ENCODE measurements around the gene LHPP.

The LHPP gene

GRCh38 chr10:124557648-124558338 is 96.2 kb downstream of the LHPP start:
- no peak for DNase-seq (ENCODE audit: low read depth)

- no peak for DNase-seq (ENCODE audit: low read depth)
Observed at GRCh38 chr10:124558339-124559321, 97.0 kb downstream of the LHPP start.

DNA sequence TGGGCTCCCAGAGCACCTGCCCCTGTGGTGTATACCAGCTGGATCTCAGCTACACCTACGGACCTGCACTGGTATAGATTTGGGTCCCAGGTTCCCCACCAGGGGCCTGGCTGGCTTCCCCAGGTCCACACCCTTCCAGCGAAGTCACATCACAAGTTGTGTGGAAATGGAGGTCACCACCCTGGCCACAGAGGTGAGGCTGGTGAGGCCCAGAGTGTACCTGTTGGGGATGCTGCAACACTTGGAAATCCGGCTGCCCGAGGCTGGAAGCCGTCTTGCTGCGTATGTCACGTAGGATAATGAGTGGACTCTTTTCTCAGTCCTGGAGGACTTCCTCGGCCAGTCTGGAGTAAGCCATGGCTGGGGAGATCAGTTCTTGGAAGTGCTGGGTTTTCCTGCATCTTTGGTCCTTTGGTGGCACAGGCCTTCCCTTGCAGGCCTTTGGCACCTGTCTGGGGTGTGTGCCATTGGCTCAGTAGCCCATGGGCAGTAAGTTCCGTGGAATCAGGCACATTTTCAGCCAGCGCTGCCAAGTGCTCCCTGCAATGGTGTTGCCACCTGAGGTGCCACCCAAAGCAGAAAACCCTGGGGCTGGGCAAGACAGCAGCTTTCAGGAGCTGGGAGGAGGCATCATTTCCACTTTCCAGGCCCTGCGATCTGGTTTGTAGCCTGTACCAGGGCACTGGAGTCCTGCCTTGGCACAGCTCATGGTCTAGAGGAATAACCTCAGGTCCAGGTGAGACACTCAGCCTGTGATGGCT is 97.9 kb downstream of the LHPP start:
- DNase-seq (ENCODE audit: low read depth): no peak

- DNase-seq (ENCODE audit: low read depth): peak; percentile 8
Observed at GRCh38 chr10:124560377-124561105, 98.9 kb downstream of the LHPP start.

DNA sequence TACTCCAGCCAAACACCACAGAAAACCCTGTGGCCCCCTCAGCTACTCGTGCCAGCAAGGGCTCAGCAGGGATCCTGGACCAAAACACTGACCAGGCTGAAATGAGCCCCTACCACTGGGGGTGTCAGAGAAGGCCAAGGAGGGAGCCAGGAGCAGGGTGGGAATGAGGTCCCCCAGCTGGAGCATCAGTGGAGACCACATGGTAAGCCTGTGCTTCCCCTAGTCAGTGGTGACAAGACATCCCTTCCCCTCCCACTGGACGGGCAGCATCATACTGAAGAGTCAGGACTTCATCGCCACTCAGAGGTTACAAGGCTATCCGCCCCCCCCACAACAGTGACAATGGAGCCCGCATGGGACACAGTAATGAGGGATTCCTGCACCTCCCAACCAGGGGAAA is 99.6 kb downstream of the LHPP start:
- DNase-seq (ENCODE audit: low read depth): no peak

DNA sequence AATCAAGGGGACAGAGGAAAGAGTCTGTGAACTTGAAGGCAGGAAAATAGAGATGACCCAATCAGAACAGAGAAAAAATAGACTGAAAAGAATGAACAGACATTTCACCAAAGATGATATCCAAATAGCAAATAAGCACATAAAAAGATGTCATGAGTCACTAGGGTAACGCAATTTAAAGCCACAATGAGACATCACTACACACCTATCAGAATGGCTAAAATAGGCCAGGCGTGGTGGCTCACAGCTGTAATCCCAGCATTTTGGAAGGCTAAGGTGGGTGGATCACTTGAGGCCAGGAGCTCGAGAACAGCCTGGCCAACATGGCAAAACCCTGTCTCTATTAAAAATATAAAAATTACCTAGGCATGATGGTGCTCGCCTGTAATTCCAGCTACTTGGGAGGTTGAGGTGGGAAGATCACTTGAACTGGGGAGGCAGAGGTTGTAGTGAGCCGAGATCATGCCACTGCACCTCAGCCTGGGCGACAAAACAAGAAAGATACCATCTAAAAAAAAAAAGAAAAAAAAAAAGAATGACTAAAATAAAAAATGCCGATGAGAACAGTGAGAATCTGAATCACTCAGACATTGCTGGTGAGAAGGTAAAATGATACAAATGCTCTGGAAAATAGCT is 100.9 kb downstream of the LHPP start:
- DNase-seq (ENCODE audit: low read depth): peak; percentile 15

DNA sequence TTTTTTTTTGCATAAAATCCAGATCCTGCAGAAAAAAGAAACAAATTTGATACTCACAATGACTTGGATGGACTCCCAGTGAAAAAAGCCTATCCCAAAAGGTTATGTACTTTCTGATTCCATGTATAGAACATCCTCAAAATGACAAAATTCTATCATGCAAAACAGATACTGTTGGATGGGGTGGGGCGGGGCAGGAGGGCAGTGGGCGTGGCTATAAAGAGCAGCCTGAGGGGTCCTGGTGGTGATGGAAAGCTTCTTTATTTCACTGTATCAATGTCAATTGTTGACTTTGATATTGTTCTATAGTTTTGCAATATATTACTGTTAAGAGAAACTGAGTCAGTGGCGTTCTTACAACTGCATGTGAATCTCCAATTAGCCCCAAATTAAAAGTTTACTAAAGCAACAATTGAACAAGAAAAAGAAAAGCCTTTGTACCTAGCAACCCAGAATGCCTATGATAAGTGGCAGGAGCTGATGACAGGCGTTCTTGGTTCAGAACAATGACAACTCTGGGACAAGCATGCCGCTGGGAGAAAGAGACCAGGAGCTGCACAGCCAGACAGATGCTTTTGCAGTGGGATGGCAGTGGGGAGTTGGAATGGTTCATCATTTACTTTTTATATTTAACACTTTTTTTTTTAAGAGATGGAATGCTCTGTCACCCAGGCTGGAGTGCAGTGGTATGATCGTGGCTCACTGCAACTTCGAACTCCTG is 101.9 kb downstream of the LHPP start:
- DNase-seq (ENCODE audit: low read depth): no peak

DNA sequence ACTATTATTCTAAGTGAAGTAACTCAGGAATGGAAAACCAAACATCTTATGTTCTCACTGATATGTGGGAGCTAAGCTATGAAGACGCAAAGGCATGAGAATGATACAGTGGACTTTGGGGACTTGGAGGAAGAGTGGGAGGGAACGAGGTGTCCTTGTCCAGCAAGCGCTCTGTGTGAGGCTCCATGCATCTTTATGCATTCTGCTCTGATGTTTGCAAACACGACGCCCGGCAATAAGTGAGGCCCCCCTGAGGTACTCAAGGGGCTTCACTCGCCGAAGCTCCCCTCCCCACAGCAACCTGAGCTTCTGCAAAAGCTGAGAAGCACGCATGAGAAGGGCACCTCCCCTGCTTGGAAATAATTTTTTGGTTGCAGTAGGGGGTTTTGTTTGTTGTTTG is 103.3 kb downstream of the LHPP start:
- no peak for DNase-seq (ENCODE audit: low read depth)

DNA sequence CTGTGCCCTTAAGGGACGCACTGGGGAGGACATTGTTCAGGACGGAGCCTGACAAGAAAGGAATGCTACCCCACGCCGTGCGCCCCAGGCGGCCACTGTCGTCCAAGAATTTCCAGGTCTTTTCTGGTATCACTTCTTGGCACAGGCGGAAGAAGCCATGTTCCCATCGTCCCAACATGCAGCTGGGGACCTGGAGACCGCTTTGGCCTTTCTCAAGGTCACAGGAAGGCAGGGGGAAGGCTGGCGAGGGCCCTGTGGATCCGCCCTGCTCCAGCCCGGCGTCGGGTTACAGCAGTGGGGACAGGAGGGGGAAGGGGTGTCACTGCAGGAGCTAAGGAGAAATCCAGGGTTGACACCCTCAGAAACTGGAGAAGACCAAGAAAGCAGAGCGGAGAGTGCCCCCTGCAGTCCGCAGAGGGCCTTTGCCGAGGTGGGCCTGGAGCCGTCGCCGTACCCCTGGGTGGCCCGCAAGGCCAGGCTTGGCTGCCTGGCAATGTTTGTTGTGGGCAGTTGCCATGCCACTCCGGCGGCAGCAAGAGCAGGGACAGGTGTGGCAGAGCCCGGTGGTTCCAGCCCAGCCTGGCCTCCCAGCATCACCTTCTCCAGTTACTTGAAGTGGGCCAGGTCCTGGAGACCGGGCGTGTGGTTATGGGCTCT is 104.1 kb downstream of the LHPP start:
- DNase-seq (ENCODE audit: low read depth): no peak

DNA sequence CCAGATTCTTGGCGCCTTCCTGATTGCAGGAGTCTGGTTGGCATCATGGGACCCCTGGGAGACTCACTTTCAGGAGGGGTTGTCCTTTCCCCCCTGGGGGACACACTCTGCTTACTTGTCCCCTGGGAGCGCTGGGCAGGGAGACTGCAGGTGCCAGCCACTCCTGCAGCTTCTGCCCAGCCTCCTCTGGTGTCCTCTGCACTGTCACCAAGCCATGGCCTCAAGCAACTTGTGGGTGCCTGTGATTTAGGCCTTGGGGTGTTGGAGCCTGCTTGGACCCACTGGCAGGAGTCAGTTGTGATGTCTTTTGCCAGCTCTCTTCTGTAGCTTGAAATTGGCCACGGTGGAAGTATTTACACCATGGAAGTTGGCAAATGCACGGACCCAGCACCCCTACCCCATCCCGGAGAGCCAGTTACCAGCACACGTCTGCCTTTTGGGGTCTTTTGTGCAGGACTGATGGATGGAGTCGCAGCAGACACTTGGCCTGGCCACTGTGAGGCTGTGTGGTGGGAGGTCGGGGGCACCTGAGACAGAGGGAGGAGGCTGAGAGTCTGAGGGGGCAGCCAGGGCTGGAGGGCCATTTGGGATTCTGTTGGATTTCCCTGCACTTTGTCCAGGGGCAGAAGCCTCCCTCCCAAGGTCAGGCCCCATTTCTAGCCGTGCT is 104.7 kb downstream of the LHPP start:
- DNase-seq (ENCODE audit: low read depth): no peak

- no peak for DNase-seq (ENCODE audit: low read depth)
Observed at GRCh38 chr10:124566981-124567835, 105.6 kb downstream of the LHPP start.

GRCh38 chr10:124568339-124568738 is 106.7 kb downstream of the LHPP start:
- DNase-seq (ENCODE audit: low read depth): no peak

- no peak for DNase-seq (ENCODE audit: low read depth)
Observed at GRCh38 chr10:124568848-124569622, 107.4 kb downstream of the LHPP start.

- DNase-seq (ENCODE audit: low read depth): no peak
Observed at GRCh38 chr10:124569623-124570470, 108.2 kb downstream of the LHPP start.

- no peak for DNase-seq (ENCODE audit: low read depth)
Observed at GRCh38 chr10:124570646-124571045, 109.0 kb downstream of the LHPP start.

DNA sequence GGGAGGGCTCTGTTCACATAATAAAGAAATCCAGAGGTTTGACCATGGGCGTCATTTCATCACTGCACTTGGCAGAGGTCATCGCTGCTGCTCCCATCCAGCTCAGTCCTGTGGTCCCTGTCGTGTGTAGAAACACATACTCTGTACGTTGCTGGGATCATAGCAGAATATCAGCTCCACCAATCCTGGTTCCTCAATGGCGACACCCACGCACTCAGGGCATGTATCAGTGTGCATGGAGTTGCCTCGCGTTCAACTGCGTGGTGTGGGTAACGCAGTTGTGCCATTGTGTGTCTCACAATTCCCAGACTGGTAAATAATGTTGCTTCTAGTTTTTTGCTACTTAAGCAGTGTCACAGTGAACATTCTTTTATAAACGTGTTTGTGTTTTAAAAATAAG is 111.1 kb downstream of the LHPP start:
- DNase-seq (ENCODE audit: low read depth): no peak

Measured in ELR (cell line).